ENCODE data around the gene HMCES.

GRCh38 chr3:129288446-129288845 is 9.8 kb downstream of the HMCES start:
- TF ChIP-seq POLR2A (IDR thresholded peaks at IDR 0.05) (no peak), CTCF (IDR thresholded peaks at IDR 0.05) (no peak)
